Measurements from ENCODE around the gene SCTR. TPM values are rescaled to one million over a fixed set of nuclear protein-coding genes. Genes with fewer than 3 reads are reported as not detected.
A peak's percentile ranks its signal among the peaks of the same experiment; 100 is the strongest.

SCTR gene
- total RNA-seq, 1 experiment from 2014 or later = not detected

DNA sequence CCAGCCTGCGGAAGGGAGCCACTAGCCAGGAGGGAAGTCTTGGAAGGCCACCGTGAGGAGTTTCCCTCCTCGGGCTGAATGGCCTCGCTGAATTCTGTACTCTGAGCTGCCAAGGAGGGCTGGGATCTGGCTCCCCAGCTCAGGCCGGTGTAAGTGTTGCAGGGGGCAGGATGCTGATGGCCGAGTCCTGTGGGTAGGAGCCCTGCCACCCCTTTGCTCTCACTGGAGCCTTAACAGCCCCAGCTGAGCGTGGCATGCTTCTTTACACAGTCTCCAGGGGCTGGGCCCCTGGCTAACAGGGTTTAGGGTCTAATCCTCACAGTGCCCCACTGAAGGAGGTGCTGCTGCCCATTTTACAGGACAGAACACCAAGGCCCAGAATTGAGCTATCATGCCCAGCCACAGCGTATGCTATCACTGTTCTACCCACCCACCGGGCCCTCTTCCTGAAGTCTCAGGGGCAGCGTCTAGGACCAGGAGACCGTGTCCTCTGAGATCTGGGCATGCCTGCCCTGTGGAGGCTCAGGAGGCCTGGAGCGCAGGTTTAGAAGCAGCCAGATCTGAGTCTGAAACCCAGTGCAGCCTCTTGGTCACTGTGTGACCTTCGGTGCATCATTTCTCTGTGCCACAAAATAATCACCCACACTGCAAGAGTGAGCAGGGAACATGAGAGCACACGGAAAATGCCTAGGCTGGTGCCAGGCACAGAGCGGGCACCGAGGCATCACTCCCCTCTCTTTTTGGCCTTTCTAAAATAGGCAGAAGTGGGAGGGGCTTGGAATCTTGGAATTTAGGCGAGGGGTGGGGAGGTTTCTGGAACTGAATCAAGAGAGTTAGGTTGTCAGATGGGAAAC lies 49.7 kb downstream of the SCTR start:
- DNase-seq (ENCODE audit: low read depth) = no peak

DNA sequence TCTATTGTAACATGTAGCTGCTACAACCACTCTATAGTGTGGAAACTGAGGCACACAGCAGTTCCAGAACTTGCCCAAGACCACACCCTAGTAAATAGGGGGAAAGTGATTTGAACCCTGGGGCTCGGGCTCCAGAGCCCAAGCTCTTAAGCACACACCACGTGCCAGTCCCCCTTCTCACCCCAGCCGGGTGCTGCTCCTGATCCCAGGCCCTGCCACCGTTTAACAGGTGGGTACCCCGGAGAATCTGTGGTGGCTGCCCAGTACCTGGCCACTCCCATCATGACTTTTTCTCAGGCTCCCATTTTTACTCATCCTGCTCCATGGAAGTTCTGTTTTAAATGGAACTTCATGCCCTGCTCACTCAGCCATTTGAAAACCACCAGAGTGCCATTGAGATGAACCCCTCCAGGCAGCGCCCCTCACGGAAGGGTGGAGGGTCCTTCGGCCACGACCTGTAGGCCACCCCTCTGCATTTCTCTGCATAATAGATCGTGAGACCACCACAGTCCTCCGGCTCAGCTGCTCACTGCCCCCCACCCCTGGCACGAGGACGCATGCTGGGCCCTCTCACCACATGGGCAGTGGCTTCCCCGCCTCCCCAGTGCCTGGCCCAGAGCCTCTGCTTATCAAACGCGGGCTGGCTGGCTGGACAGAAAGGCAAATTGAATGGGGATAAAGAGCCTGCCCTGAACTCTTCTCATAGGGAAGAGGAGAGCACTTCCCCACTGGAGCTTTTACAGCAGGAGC lies 50.5 kb downstream of the SCTR start:
- DNase-seq (ENCODE audit: low read depth) = no peak

DNA sequence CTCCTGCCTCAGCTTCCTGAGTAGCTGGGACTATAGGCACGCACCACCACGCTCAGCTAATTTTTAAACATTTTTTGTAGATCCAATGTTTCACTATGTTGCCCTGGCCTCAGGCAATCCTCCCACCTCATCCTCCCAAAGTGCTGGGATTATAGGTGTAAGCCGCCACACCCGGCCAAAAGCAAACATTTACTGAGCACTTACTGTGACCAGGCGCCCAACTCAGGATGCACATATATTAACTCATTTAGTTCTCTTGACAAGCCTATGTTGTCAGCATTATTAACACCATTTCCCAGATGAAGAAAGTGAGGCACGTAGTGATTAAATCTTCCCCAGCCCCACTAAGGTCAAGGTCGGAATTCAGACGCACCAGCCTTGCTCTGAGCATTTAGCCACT lies 51.5 kb downstream of the SCTR start:
- DNase-seq (ENCODE audit: low read depth) = no peak

DNA sequence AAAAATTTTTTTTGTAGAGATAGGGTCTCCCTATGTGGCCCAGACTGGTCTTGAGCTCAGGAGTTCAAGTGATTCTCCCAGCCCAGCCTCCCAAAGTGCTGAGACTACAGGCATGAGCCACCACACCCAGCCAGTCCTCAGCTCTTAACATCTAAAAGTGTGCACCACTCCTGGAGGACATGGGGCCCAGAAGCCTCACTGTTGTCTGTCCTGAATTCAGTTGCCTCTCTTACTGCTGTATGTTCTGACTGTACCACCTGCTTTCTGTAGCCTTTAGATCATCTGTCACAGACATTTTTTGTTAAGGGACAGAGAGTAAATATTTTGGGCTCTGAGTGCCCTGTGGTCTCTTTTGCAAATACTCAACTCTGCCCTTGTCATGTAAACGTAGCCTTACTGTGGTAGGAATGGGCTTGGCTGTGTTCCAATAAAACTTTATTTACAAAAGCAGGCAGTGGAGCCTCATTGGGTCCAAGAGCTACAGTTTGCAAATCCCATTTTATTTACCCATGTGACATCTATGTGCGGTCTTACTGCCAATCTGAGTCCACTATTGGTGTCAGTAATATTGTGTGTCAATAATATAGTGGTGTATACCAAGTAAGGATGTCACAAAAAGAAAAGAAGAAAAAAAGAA lies 54.5 kb downstream of the SCTR start:
- no peak for DNase-seq (ENCODE audit: low read depth)

DNA sequence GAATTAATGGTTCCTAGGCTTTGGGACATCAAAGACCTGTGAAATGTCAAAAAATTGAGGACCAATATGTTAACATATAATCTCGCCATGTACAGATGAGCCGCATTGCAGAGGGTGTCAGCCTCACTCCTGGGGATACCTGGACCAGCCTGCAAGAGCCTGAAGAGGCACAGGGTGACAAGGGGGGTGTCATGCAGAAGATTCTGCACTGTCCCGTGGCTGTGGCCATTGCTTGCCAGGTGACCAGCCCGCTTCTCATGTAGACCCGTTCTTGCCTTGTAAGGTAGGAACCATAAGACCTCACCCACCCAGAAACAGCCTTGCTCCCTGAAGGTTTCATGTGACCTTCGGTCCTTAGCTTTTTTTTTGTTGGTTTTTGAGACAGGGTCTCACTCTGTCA lies 55.2 kb downstream of the SCTR start:
- DNase-seq (ENCODE audit: low read depth) = no peak

DNA sequence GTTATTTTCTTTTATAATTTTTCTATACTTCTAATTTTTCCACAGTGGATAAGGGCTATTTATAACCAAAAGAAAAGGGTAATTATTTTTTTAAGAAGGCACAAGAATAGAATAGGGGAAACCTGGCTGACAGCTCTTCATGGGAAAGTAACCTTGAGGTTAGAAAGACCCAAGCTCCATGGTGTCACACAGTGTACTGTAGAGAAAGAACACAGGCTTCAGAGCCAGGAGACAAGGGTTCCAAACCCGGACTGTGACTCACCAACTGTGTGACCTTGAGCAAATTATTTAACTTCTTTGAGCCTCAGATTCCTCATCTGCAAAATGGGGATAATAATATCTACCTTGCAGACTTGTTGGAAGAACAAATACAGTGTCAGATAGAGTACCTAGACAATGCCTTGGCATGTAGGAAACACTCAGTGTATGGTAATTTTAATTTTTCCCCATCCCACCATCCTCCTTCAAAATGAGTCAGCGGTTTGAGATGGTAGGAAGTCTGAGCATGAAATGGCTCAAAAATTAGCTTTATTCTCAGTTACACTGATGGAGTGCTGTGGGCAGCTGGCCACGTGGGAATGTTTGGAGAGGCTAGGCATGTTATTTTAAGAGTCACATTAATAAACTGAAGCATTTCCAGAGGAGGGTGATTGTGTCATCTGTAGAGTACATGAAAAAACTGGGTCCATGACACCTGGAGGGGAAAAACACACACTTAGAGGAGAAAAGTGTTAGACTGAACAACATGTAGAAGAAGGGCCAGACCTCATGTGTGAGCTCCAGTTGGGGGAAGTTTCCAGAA lies 55.9 kb downstream of the SCTR start:
- DNase-seq (ENCODE audit: low read depth) = no peak

DNA sequence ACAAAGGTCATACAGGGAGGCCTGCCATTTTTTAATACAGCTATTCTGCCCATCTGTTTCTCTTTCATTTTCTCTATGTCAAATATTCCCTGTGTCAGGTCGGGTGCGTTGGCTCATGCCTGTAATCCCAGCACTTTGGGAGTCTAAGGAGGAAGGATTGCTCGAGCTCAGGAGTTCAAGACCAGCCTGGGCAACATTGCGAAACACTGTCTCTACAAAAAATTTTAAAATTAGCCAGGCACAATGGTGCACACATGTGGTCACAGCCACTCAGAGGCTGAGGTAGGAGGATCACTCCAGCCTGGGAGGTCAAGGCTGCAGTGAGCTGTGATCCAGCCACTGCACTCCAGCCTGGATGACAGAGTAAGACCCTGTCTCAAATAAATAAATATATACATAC lies 57.9 kb downstream of the SCTR start:
- DNase-seq (ENCODE audit: low read depth) = no peak

DNA sequence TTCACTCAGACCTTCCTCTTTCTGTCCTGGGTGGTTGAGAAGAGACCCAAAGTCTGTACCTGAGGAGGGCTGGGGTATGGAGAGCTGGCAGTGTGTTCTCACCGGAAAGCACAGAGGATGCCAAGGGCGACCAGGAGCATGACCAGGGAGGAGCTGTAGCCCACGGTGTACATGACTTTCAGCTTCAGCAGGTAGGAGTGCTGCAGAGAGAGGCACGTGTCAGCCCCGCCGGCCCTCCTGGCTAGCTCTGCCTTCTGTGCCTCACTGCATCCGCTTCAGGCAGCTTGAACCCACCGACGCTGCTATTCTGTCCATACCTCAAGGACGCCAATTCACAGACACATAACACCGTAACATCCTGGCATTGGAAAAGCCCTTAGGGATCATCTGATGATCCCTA lies 58.6 kb downstream of the SCTR start:
- DNase-seq (ENCODE audit: low read depth) = no peak

DNA sequence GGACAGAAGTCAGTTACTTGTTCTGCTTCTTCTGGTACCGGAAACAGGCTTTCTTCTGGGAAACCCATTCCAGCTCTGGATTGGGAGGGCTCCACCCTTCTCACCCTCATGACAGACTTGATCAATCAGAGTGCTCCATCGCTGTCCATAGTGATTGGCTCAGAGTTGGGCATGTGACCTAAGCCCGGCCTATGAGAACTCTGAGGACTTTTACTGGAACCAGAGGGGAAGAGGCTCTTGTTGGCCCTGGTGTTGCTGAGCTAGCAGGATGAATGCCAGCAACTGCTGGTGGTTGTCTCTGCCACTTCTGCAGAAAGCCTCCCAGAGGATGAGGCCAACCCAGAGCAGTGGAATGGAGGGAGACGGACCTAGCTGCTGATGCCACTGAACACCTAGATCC lies 59.3 kb downstream of the SCTR start:
- DNase-seq (ENCODE audit: low read depth) = peak; percentile 38

DNA sequence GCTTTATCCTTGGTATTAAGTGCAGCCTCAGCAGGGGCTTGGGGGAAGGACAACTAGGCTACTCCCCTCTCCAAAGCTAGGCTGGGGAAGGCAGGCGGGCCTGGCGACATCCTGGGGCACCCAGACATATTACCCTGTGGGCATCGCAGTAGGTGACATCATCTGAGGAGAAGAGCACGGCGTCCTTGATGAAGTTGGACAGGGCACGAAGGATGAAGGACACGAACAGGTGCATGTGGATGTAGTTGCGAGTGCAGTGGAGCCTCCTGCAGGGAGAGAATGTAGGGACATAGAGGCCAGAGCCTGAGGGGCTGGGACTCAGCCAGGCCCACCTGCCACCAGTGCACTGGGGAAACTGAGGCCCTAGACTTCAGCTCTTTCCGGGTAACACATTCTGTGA lies 60.3 kb downstream of the SCTR start:
- DNase-seq (ENCODE audit: low read depth) = no peak

DNA sequence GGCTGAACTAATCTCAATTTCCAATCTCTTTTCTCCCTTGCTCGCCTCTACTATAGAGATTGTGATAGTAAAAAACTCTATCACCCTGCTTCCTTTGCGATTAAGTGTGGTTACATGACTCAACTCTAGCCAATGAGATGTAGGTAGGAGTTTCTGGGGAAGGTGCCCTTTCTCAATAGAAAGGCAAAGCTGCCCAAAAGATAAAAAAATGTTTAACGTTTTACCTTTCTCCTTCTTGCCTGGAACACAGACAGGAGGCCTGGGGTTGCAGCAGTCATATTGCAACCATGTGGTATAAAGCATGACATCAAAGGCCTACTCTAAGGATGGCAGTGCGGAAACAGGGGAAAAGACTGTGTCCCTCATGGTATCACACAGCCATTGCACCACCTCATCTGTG lies 61.1 kb downstream of the SCTR start:
- no peak for DNase-seq (ENCODE audit: low read depth)

DNA sequence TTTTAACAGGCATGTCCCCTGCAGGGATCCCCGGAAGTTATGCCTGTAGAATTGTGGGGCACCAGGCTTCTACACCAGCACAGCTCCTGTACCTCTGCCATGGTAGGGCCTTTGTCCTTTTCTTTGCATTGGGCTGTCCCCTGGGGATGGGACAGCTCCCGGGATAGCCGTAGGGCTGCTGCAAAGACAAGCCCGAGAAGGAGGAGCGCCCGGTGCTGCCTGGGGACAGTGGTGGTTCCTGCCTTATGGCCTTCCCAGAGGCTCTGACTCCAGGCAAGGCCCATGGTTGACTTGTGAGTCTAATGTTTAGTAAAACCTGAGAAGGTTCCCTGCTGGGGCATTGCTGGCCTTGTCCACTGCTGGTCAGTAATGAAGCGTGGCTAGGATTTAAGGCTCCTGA lies 61.7 kb downstream of the SCTR start:
- no peak for DNase-seq (ENCODE audit: low read depth)

DNA sequence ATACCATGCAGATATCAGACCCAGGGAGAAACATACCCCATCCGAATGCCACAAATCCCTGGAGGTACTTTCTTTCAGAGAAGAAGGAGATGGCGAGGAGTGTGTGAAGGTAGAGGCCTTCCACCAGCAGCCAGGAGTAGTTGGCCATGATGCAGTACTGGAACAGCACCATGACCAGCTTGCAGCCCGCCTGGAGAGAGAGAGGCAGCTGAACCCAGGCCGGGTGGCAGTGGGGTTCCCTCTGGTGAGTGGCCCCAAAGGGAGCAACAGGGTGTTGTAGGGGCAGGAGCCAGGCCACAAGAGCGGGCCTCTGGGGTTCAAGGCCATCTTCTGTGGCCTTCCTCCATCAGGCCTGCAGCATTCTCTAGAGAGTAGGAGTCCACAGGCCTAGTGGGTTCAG lies 62.5 kb downstream of the SCTR start:
- DNase-seq (ENCODE audit: low read depth) = no peak

DNA sequence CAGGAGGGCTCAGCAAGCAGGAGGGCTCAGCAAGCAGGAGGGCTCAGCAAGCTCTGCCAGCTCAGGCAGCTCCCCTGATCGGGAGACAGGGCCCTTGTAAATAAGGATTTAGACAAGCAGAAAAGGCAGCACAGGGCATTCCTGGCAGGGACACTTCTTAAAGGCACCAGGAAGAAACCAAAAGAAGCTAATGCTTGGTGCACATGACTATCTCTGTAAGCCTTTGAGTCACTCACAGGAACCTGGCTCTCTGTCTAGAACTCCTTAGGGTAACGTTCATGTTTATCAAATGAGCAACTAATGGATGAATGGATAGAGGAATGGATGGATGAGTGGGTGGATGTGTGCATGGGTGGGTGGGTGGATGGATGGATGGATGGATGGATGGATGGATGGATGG lies 64.2 kb downstream of the SCTR start:
- no peak for DNase-seq (ENCODE audit: low read depth)

DNA sequence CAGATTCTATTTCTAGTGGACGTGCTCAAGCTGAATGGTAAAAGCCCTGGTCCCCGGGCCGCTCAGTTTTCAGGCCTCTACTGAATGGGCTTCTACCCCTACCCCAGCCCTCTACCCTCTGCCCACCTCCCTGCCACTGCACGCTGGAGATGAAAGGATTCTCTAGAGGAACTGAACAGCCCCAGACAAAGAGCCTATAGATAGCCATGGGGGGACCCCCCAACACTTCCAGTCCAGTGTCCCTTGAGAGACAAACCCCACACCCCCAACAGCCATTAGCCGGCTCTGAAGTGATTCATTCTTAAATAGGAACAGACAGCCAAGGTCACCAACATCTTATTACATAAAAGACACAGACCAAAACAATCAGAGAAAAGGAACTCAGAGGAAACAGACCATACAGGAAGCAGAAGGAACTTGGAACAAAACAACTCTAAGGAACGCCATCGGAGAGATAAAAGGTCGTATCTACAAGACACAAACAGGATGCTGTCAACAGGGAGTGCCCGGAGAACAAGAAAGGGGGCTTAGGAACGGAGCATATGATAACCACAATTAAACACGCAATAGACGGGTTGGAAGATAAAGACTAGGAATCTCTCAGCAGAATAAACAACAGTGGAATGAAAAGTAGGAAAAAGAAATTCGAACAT lies 69.1 kb downstream of the SCTR start:
- no peak for DNase-seq (ENCODE audit: low read depth)

DNA sequence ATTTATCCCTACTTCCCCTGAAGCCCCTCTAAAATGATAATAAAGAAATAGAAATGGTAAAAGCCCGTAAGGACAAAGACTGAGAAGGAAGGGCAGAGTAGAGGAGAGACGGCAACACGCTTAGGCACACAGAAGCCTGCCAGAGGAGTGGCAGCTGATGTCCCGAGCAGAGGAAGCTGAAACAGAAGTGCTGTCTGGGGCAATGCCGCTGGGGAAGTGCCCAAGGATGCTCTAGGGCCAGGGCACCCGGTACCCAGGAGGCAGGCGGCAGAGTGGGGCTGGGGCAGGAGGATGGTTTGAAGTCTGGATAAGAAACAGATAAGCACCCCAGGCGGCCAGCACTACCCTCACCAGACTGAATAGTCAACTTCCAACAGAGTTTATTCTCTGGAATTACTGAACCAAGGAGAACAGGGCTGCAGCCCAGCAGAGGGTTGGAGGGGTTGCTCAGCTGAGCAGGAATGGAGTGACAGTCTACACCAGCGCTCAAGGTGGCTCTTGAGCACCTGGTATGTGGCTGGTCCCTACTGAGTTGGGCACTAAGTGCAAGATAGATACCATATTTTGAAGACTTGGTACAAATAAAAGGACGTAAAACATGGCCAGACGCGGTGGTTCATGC lies 70.2 kb downstream of the SCTR start:
- DNase-seq (ENCODE audit: low read depth) = no peak

DNA sequence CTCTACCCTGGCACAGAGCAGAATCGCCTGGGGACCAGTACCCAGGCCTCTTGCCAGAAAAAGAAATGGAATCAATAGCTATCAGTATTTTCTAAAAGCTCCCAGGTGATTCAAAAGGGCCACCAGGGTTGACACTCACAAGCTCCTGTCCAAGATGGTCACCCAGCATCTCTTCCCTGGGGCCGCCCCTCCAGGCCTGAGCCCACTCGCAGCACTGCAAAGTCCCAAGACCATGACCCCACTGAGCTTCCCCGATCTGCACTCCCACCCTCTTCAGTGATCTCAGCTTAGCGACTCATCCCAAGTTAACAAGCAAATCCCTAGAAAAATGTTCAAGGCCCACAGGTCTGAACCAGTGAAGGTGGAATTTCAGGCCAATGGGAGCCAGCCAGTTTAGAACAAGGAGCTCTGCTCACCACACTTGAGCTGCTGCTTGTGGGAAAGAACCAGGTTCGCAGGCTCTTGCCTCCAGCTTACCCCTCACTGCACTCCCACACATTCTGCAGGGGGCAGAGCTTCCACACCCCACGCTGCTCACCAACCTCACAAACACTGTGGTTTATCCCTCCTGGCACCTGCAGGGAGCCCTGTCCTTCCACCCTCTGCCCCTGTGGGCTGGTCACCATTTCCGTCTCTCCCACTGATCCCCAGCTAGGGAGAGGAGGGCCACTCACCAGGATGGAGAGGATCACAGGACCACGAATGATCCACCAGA lies 72.8 kb downstream of the SCTR start:
- no peak for DNase-seq (ENCODE audit: low read depth)

DNA sequence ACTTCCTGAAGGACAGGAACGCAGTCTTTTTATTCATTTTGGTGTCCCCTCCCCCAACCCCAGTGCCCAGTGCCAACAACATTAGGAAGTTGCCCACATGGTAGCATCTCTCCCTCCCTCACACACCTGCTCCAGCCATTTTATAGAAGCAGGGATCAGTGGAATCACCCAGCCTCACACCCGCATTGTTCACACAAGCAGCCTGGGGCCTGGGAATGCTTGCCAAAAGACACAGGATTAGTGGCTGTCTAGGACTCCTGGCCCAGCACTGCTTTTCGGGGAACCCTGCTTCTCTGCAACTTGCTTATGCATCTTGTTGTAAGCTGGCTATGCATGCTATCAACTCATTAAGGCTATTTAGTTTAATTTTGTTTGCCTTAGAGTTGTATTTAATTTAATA lies 74.8 kb downstream of the SCTR start:
- no peak for DNase-seq (ENCODE audit: low read depth)

DNA sequence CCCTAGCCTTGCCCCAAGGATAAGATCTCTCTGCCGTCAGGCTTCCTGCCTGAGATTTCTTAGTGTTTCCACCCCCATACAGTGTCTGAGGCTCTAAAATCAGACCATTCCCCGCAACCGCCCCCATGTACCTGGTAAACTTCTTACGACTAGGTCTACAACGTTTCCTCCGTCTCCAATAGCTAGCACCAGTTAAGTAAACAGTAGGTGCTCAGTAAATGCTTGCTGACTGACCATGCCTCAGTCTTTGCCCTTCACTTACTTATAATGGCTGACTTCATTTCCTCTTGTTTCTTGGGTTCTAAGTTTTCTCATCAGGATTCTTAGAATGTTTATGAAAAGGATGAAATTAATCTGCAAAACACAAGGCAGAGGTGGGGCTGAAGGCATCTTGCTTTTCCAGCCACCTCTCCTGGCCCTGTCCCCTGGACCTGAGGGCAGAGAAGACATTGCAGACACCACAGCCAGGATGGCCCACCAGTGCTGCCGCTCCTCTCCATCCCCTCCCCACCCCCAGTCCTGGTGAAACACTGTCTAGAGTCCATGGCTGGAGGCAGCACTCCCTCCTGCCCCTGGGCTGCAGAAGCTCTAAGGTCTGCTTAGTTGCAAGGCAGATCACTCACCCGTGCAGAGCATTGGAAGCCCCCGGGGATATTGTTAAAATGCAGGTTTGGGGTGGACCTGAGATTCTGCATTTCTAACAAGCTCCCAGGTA lies 75.7 kb downstream of the SCTR start:
- DNase-seq (ENCODE audit: low read depth) = no peak

DNA sequence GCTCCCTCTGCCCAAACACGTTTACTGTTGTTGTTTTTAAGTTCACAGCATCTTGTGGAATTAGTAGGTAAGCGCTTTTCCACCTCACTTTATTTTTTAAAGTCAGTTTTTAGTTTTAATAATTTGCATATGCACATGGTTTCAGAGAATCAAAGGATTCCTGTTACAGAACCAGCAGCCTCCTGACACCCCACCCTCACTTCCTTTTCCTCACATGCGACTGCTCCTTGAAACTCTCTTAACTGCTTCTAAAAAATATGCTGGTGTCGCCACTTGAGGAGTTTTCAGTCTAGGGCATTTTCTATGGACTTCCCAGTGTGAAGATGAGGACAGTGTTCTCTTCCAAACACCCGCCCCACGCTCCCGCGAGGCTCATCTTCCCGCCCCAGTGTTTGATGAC lies 78.2 kb downstream of the SCTR start:
- no peak for DNase-seq (ENCODE audit: low read depth)

All from RPMI7951 (cell line).